Activated naive CD4-positive, alpha-beta T cell treated with anti-CD3 and anti-CD28 coated beads, Interleukin-2, amount 50 U/mL, for 24 hours (primary cell): Measurements from ENCODE around the gene MRPL58.
A peak's percentile ranks its signal among the peaks of the same experiment; 100 is the strongest.

Experiments used
- H3K27ac Mint-ChIP-seq: one replicate; pipeline ENCODE4 v1.8.0; 2021; ENCODE audit warnings: mild to moderate bottlenecking, mixed read lengths
- H3K27me3 Mint-ChIP-seq: one replicate; pipeline ENCODE4 v1.8.0; 2021; ENCODE audit warnings: mixed read lengths
- H3K36me3 Mint-ChIP-seq: one replicate; pipeline ENCODE4 v1.8.0; 2021; ENCODE audit warnings: mixed read lengths
- H3K4me1 Mint-ChIP-seq: one replicate; pipeline ENCODE4 v1.8.0; 2021; ENCODE audit warnings: mixed read lengths
- H3K4me3 Mint-ChIP-seq: one replicate; pipeline ENCODE4 v1.8.0; 2021; ENCODE audit warnings: mild to moderate bottlenecking, mixed read lengths
- H3K9me3 Mint-ChIP-seq: one replicate; pipeline ENCODE4 v1.8.0; 2021; ENCODE audit warnings: mixed read lengths

MRPL58 gene

GRCh38 chr17:75047398-75048098, 35.1 kb downstream of the MRPL58 start:
- peaks cover 3% of the 10 kb centered on the region for H3K36me3 Mint-ChIP-seq
- no peaks in the 10 kb centered on the region for H3K9me3 Mint-ChIP-seq
- H3K27me3 Mint-ChIP-seq: no peaks in the 10 kb centered on the region
- H3K4me3 Mint-ChIP-seq: peak overlapping the region; percentile 92
- peak overlapping the region; percentile 76 for H3K27ac Mint-ChIP-seq
- peaks cover 49% of the 10 kb centered on the region for H3K4me1 Mint-ChIP-seq

- no peaks in the 10 kb centered on the region for H3K9me3 Mint-ChIP-seq
- H3K27me3 Mint-ChIP-seq: no peaks in the 10 kb centered on the region
- peak overlapping the region; percentile 14 for H3K27ac Mint-ChIP-seq
- peaks cover 3% of the 10 kb centered on the region for H3K36me3 Mint-ChIP-seq
- H3K4me1 Mint-ChIP-seq: peaks cover 48% of the 10 kb centered on the region
- peak overlapping the region; percentile 92 for H3K4me3 Mint-ChIP-seq
Observed at GRCh38 chr17:75048249-75048878, 35.9 kb downstream of the MRPL58 start.

- H3K36me3 Mint-ChIP-seq: peaks cover 3% of the 10 kb centered on the region
- H3K4me3 Mint-ChIP-seq: no peak overlapping the region
Observed at GRCh38 chr17:75049057-75049456, 36.6 kb downstream of the MRPL58 start.

GRCh38 chr17:75049706-75050105, 37.2 kb downstream of the MRPL58 start:
- no peak overlapping the region for H3K4me3 Mint-ChIP-seq
- H3K4me1 Mint-ChIP-seq: peaks cover 40% of the 10 kb centered on the region
- H3K9me3 Mint-ChIP-seq: no peaks in the 10 kb centered on the region
- H3K27ac Mint-ChIP-seq: no peak overlapping the region
- peaks cover 3% of the 10 kb centered on the region for H3K36me3 Mint-ChIP-seq
- H3K27me3 Mint-ChIP-seq: no peaks in the 10 kb centered on the region

More at GRCh38 chr17:75049057-75049456, 36.6 kb downstream of the MRPL58 start:
- Mint-ChIP-seq H3K4me1 (peaks cover 44% of the 10 kb centered on the region), H3K27ac (no peak overlapping the region), H3K27me3 (no peaks in the 10 kb centered on the region), H3K9me3 (no peaks in the 10 kb centered on the region)

- Mint-ChIP-seq H3K36me3 (peaks cover 3% of the 10 kb centered on the region), H3K9me3 (no peaks in the 10 kb centered on the region), H3K27ac (no peak overlapping the region), H3K4me1 (peaks cover 35% of the 10 kb centered on the region), H3K4me3 (no peak overlapping the region), H3K27me3 (no peaks in the 10 kb centered on the region)
Observed at GRCh38 chr17:75051941-75052340, 39.5 kb downstream of the MRPL58 start.

GRCh38 chr17:75059369-75060345, 47.2 kb downstream of the MRPL58 start:
- H3K4me1 Mint-ChIP-seq: peaks cover 20% of the 10 kb centered on the region
- H3K36me3 Mint-ChIP-seq: peaks cover 5% of the 10 kb centered on the region
- H3K9me3 Mint-ChIP-seq: no peaks in the 10 kb centered on the region
- no peak overlapping the region for H3K4me3 Mint-ChIP-seq
- H3K27ac Mint-ChIP-seq: peak overlapping the region; percentile 26
- H3K27me3 Mint-ChIP-seq: no peaks in the 10 kb centered on the region

- Mint-ChIP-seq H3K27ac (no peak overlapping the region), H3K4me1 (peaks cover 20% of the 10 kb centered on the region), H3K27me3 (no peaks in the 10 kb centered on the region), H3K9me3 (no peaks in the 10 kb centered on the region), H3K36me3 (peaks cover 5% of the 10 kb centered on the region), H3K4me3 (no peak overlapping the region)
Observed at GRCh38 chr17:75060434-75061054, 48.1 kb downstream of the MRPL58 start.

GRCh38 chr17:75061055-75061438, 48.6 kb downstream of the MRPL58 start:
- peaks cover 22% of the 10 kb centered on the region for H3K4me1 Mint-ChIP-seq
- no peak overlapping the region for H3K4me3 Mint-ChIP-seq
- H3K27me3 Mint-ChIP-seq: no peaks in the 10 kb centered on the region
- peaks cover 5% of the 10 kb centered on the region for H3K36me3 Mint-ChIP-seq
- no peaks in the 10 kb centered on the region for H3K9me3 Mint-ChIP-seq
- no peak overlapping the region for H3K27ac Mint-ChIP-seq

- peaks cover 22% of the 10 kb centered on the region for H3K4me1 Mint-ChIP-seq
- no peaks in the 10 kb centered on the region for H3K9me3 Mint-ChIP-seq
- H3K36me3 Mint-ChIP-seq: peaks cover 5% of the 10 kb centered on the region
- no peak overlapping the region for H3K4me3 Mint-ChIP-seq
- H3K27me3 Mint-ChIP-seq: no peaks in the 10 kb centered on the region
- H3K27ac Mint-ChIP-seq: no peak overlapping the region
Observed at GRCh38 chr17:75061618-75062017, 49.1 kb downstream of the MRPL58 start.

GRCh38 chr17:75063201-75063600, 50.7 kb downstream of the MRPL58 start:
- H3K9me3 Mint-ChIP-seq: no peaks in the 10 kb centered on the region
- no peak overlapping the region for H3K27ac Mint-ChIP-seq
- H3K36me3 Mint-ChIP-seq: peaks cover 5% of the 10 kb centered on the region
- H3K4me3 Mint-ChIP-seq: no peak overlapping the region
- H3K27me3 Mint-ChIP-seq: no peaks in the 10 kb centered on the region
- peaks cover 30% of the 10 kb centered on the region for H3K4me1 Mint-ChIP-seq

GRCh38 chr17:75063626-75064025, 51.2 kb downstream of the MRPL58 start:
- no peak overlapping the region for H3K4me3 Mint-ChIP-seq
- H3K4me1 Mint-ChIP-seq: peaks cover 32% of the 10 kb centered on the region
- no peak overlapping the region for H3K27ac Mint-ChIP-seq
- no peaks in the 10 kb centered on the region for H3K9me3 Mint-ChIP-seq
- H3K36me3 Mint-ChIP-seq: peaks cover 5% of the 10 kb centered on the region
- H3K27me3 Mint-ChIP-seq: no peaks in the 10 kb centered on the region

- H3K4me1 Mint-ChIP-seq: peaks cover 35% of the 10 kb centered on the region
- no peaks in the 10 kb centered on the region for H3K9me3 Mint-ChIP-seq
- no peak overlapping the region for H3K4me3 Mint-ChIP-seq
- H3K36me3 Mint-ChIP-seq: peaks cover 5% of the 10 kb centered on the region
- no peak overlapping the region for H3K27ac Mint-ChIP-seq
- no peaks in the 10 kb centered on the region for H3K27me3 Mint-ChIP-seq
Observed at GRCh38 chr17:75064040-75064439, 51.6 kb downstream of the MRPL58 start.

- Mint-ChIP-seq H3K27me3 (no peaks in the 10 kb centered on the region), H3K4me3 (no peak overlapping the region), H3K27ac (no peak overlapping the region), H3K4me1 (peaks cover 33% of the 10 kb centered on the region), H3K9me3 (no peaks in the 10 kb centered on the region), H3K36me3 (peaks cover 5% of the 10 kb centered on the region)
Observed at GRCh38 chr17:75064460-75064859, 52.0 kb downstream of the MRPL58 start.

GRCh38 chr17:75064867-75065561, 52.5 kb downstream of the MRPL58 start:
- H3K27ac Mint-ChIP-seq: no peak overlapping the region
- H3K36me3 Mint-ChIP-seq: peaks cover 5% of the 10 kb centered on the region
- peaks cover 28% of the 10 kb centered on the region for H3K4me1 Mint-ChIP-seq
- H3K4me3 Mint-ChIP-seq: no peak overlapping the region
- no peaks in the 10 kb centered on the region for H3K9me3 Mint-ChIP-seq
- H3K27me3 Mint-ChIP-seq: no peaks in the 10 kb centered on the region
